CD4-positive, alpha-beta T cell treated with Interleukin-17A for 1 hour (primary cell): ENCODE measurements around the gene FARS2.

Experiments used
- DNase-seq: peaks from one replicate; pipeline ENCODE4 v3.0.0-alpha.2; 2020

Gene FARS2

DNA sequence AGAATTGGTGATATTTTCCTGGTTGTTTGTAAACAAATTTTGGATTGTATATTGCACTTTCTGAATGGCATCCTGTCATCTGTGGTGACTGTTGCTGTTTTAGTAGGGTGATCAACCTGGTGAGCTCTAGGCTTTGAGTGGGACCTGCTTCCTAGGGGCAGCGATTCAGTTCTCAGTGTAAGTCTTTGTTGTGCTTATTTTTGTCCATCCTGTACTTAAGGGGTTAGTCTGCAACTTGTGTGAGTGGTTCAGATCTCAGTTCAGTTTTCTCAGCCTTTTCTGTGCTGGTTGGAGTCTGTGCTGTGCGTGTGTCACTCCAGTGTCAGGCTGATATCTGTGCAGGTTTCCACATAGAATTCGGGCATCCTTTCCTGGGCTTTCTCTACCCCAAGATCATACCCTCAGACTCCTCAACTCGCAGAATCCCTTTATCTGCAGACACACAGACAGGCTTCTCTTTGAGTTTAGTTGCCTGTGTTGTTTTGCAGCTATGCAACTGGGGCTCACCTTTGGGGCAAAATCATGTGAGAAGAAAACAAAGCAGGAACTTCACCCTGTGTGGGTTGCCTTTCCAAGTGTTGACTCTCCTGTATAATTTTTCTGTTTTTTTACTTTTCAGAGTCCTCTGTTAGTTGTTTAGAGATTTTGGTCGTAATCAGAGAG lies 177.7 kb downstream of the FARS2 start:
- DNase-seq = no peak

GRCh38 chr6:5439749-5440148 lies 178.4 kb downstream of the FARS2 start:
- no peak for DNase-seq

GRCh38 chr6:5442319-5442718 lies 181.0 kb downstream of the FARS2 start:
- no peak for DNase-seq

GRCh38 chr6:5442916-5443315 lies 181.6 kb downstream of the FARS2 start:
- DNase-seq = no peak

- no peak for DNase-seq
Measured at GRCh38 chr6:5443491-5443890, 182.2 kb downstream of the FARS2 start.

- no peak for DNase-seq
Measured at GRCh38 chr6:5446362-5447075, 185.2 kb downstream of the FARS2 start.

DNA sequence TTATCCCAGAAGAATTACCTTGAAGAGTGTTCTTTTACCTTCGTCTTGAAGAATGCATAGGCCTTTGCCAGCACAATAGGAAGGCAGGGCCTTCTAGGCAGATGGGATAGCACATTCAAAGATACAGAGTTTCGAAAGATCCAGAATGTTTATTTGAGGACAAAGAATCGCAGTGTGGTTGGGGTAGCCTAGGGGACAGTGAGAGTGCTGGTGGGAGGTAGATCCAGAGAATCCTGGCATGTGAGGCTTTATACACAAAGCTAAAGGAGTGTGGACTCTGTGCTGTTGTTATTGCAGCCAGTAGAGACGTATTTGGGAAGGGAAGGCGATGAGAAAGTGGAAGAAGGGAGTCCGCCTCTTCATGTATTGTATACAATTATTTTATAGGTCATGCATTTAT lies 186.6 kb downstream of the FARS2 start:
- DNase-seq = no peak

- DNase-seq = no peak
Measured at GRCh38 chr6:5450073-5450472, 188.8 kb downstream of the FARS2 start.

DNA sequence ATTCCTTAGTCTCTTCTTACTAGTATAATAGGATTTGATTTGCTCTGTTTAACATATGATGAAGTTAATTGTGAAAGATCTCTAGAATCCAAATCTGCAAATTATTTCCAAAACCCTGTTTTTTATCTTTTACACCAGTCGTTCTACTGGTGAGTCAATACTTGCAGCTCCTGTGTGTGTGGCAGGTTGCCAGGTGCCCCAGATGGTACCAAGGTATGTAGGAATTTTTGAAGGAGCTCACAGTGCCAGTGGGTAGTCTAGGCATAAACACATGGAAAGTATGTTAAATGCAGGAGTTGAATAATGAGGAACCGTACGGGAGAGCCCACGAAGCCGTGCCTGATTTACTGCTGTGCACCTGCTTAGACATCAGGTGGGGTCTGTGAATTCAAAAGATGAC lies 192.2 kb downstream of the FARS2 start:
- DNase-seq = no peak

DNA sequence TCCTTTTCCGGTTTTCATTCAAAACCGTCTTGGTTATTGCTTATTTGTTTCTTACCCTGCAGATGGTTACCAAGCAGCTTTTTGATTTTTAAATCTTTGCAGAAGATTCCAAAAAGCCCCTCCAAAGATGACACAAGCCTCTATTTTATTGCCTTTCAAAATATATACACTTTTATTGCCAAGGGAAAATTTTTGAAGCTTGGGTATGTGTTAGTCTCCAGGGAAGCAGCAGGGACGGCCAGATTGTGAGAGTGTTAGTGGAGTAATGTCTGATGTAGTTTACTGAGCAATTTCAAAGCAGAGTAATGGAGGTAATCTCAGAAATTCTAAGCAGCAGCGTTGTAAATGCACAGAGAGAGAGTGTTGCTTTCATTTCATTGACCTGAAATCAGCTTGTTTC lies 193.8 kb downstream of the FARS2 start:
- no peak for DNase-seq

DNA sequence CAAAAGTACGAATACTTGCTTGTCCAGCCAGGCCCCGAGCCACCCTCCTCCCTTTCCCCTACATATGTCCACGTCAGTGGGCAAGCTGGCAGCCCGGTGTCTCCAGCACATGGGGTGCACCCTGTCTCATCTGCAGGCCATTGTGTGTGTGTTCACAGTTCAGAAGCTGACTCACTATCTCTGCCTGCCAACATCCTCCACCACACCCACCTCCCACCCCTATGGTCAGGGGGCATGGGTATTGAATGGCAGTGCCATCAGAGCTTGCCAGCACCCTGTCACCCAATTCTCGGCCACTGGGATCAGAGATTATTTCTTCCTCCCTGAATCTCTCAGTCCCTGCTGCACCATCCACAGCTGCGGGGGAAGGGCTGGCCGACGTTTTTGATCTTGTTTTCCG lies 195.7 kb downstream of the FARS2 start:
- DNase-seq = no peak

DNA sequence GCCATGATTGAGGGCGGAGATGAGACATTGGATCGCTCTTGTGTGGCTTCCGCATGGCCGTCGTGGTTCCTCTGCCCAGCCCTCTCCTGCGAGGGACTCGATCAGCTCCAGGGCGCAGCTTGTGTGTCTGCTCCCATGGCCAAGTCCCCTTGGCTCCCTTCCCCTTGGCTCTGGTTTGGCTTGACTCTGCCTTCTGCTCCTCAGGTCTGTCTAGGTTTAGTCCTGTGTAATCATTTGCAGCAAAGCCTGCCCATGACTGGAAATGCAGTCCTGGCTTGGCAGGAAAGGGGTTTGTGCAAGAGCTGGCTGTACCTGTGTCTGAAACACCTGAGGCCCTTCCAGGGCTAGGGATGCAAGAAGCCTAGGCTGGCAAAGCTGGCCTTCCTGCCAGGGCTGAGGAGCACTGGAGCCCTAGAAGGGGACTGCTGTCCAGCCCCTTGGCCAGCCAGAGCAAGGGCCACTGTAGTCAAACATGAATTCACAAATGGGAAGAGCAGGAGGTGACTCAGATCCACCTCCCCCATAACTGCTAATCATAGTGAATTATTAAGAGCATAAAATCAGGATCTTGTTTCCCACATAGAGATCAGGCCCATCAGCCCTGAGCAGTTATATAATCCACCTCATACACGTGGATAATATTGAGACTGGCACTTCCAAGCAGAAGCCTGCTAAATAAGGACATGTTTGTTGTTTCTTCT lies 196.8 kb downstream of the FARS2 start:
- DNase-seq = no peak

DNA sequence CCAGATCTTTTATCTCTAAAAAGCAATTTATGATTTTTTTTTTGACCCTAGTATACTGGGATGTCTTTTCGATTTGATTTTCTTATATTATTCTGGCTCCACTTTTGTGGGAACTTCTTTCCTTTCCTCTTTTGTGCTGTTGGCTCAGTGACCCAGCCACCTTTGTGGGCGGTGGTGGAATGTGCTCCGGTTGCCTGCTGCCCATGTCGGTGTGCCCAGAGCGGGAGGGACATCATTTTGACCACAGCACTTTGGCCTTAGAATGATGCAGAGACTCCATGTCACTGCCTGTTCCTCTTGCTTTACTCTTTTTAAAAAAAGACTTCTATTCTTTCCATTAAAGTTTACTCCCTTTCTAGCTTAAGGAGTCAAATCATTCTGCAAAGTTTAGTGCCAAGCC lies 198.0 kb downstream of the FARS2 start:
- no peak for DNase-seq

GRCh38 chr6:5461365-5461764 lies 200.1 kb downstream of the FARS2 start:
- no peak for DNase-seq

GRCh38 chr6:5462856-5463255 lies 201.5 kb downstream of the FARS2 start:
- no peak for DNase-seq

DNA sequence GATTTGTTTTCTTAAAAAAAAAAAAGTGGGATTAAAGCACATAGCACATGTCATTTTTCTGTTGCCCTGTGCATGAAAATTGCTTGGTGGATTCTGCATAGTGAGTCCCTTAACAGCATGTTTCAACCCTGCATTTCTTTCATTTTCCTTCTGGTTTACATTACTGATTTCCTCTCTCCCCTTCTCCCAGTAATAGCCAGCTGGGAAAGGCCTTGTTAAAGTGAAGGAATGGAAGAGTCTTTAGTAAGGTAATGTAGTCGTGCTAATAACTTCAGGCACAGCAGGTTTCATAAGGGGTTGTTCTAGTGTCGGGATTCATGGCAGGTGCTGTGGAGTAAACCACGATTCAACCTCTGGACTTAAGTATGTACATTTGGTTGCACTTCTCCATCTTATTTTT lies 202.4 kb downstream of the FARS2 start:
- no peak for DNase-seq

- DNase-seq = no peak
Measured at GRCh38 chr6:5464099-5464885, 203.0 kb downstream of the FARS2 start.

DNA sequence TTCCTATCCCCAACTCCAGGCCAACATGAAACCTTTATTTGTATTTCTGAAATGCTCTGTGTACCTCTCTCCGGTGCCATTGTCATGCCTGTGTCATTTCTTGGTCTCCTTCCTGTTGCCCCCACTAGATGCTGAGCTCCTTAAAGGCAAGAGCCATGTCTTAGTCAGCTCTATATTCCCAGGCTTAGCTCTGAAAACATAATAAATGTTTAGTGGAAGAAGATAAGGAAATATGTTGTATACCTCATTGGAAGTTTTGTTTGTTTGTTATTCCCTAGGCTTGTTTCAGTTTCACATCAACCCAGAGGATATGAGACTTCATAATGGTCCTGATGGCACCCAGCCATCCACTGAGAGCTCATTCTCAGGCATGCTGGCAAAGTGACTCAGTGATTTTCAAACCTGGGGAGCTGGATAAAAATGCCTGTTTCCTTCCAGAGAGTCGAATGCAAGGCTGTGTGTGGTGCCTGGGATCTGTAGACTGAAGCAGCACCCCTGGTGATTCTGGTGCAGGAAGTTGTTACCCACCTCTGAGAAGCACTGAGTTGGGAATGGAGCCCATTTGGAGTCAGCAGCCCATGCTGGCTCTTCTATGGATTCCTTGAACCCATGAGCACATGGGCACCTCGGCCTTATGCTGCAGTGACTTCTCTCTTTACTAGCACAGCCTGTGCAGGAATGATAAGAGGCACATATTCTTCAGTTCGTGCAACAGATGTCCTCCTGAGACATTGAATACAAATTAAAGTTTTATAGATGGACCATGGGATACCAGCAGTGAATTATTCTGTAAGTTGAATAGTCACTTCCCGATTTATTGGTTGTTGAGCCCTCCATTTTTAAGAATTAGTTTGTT lies 205.2 kb downstream of the FARS2 start:
- DNase-seq = no peak

DNA sequence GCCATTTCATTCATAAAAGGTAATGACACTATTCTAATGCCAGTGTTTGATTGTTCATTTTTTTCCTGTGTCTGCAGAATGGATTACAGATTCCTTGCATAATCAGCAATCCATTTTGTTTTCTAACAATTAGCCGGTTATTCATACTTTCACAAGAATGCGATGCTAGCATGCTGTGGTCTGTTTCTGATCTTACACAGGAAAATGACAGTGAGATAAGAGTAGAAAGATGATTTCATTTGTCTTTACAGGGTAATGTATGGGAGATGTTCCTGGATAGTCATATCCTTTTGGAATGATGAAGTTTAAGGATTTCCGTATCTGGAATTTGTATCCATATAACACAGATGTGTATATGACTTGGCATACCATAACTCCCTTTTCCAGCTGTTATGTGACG lies 207.3 kb downstream of the FARS2 start:
- DNase-seq = no peak

- no peak for DNase-seq
Measured at GRCh38 chr6:5469101-5469846, 208.0 kb downstream of the FARS2 start.

- peak; percentile 65 for DNase-seq
Measured at GRCh38 chr6:5471044-5471443, 209.7 kb downstream of the FARS2 start.
